ENCODE measurements around the gene METTL17.
A peak's percentile ranks its signal among the peaks of the same experiment; 100 is the strongest.
"Not testable (repeated sequence)": the region's sequence is repeated elsewhere in the genome, so short reads cannot be mapped to it uniquely, and the experiment has no call there.

Gene METTL17

GRCh38 chr14:21036751-21037150 is 47.0 kb downstream of the METTL17 start:
- no peak for TF ChIP-seq CTCF (IDR thresholded peaks at IDR 0.05; ENCODE audit: low read depth, low read length, missing control alignments)
- H3K27me3 ChIP-seq (replicated peaks), result peaks cover 2% of the 10 kb centered on the region
- H3K36me3 ChIP-seq (replicated peaks), result no peaks in the 10 kb centered on the region
- no peak overlapping the region for H3K27ac ChIP-seq
- no peak overlapping the region for H3K4me3 ChIP-seq (ENCODE audit: low read depth, low read length)
- in situ Hi-C loops (cut with HindIII; ENCODE audit: low pct_ligation_motif_present, low sequenced_read_pairs), result no loop called here
- no peak for DNase-seq

DNA sequence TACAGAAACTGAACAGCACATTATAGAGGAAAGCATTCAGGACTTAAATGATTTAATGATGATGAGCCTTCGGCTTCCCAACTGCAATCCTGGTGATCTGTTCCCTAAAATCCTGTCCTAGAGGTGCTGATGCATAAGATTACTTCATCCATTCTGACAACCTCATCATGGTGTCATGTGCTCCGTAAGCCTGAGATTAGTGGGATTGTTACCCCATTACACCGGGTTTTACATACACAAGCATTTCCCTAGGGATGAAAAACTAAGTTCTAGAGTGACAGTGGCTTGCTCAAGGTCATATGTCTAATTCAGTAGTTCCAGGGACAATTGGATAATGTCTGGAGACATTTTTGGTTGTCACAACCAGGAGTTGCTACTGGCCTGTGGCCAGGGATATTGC is 47.4 kb downstream of the METTL17 start:
- Histone ChIP-seq H3K36me3 (replicated peaks) (no peaks in the 10 kb centered on the region), H3K27me3 (replicated peaks) (peaks cover 2% of the 10 kb centered on the region), H3K4me3 (ENCODE audit: low read depth, low read length) (no peak overlapping the region), H3K27ac (no peak overlapping the region)
- DNase-seq, result no peak
- in situ Hi-C loops (cut with HindIII; ENCODE audit: low pct_ligation_motif_present, low sequenced_read_pairs), result no loop called here
- no peak for TF ChIP-seq CTCF (IDR thresholded peaks at IDR 0.05; ENCODE audit: low read depth, low read length, missing control alignments)

GRCh38 chr14:21038441-21039422 is 49.0 kb downstream of the METTL17 start:
- Histone ChIP-seq H3K36me3 (replicated peaks) (no peaks in the 10 kb centered on the region), H3K27ac (no peak overlapping the region), H3K4me3 (ENCODE audit: low read depth, low read length) (no peak overlapping the region), H3K27me3 (replicated peaks) (no peaks in the 10 kb centered on the region)
- no peak for TF ChIP-seq CTCF (IDR thresholded peaks at IDR 0.05; ENCODE audit: low read depth, low read length, missing control alignments)
- no peak for DNase-seq
- in situ Hi-C loops (cut with HindIII; ENCODE audit: low pct_ligation_motif_present, low sequenced_read_pairs), result no loop called here

DNA sequence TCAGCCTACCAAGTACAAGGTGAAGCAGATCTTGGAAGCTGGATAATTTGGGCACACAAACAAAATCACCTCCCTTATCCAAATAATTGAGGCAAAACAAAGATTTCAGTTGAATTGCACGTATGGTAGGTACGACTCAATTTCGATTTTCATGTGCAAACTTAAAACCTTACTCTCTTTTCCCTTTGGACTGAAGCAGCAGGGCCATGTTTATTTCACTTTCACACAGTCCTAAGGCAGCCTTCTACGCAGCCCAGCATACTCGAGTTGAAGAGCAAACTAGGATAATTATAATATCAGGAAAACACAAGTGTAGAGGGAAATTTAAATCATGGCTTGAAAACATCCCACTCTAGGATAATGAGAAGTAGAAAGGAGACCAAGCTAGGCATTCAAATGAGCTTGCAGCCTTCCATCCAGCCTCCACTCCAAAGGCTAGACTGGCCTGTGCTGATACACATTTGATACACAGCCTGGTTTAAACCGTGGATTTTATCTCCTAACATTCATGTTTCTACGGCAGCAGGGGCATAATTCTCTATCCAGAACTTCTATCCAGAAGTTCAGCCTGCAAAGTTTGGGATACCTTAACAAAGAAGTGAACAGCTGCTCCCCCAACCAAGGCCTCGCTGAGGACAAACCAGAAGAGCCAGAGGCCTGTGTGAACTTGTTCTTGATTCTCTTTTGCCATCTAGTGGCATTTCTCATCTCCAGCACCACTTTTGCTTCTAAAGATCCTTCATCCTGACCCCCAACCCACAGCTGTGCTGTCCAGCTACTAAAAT is 50.0 kb downstream of the METTL17 start:
- no peaks in the 10 kb centered on the region for H3K36me3 ChIP-seq (replicated peaks)
- DNase-seq, result peak; percentile 53
- in situ Hi-C loops (cut with HindIII; ENCODE audit: low pct_ligation_motif_present, low sequenced_read_pairs), result no loop called here
- H3K27me3 ChIP-seq (replicated peaks), result no peaks in the 10 kb centered on the region
- H3K4me3 ChIP-seq (ENCODE audit: low read depth, low read length), result no peak overlapping the region
- peak; percentile 79 for TF ChIP-seq CTCF (IDR thresholded peaks at IDR 0.05; ENCODE audit: low read depth, low read length, missing control alignments)
- no peak overlapping the region for H3K27ac ChIP-seq

DNA sequence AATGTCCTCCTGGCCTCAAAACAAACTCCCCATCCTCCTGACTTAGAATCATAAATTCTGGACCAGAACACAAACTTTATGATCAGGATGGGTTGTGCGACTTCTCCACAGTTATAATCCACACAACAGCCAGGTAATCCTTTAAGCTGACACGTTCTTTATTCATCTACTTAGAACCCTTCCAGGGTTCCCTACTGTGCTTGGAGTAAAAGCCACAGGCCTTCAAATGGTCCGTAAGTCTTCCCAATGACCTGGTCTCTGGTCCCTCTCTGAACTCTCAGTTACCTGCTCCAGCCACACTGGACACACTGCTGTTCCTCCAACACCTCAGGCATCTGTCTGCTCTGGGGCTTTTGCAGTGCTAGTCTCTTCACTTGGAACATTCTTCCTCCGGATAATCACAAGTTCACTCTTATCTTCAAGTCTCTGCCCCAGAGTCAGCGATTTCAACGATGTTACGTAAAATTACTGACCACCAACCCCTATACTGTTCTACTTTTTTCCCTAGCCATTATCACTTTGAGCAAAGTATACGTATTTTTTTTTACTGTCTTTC is 50.7 kb downstream of the METTL17 start:
- Histone ChIP-seq H3K27ac (no peak overlapping the region), H3K4me3 (ENCODE audit: low read depth, low read length) (no peak overlapping the region), H3K36me3 (replicated peaks) (no peaks in the 10 kb centered on the region), H3K27me3 (replicated peaks) (no peaks in the 10 kb centered on the region)
- no peak for DNase-seq
- in situ Hi-C loops (cut with HindIII; ENCODE audit: low pct_ligation_motif_present, low sequenced_read_pairs), result no loop called here
- no peak for TF ChIP-seq CTCF (IDR thresholded peaks at IDR 0.05; ENCODE audit: low read depth, low read length, missing control alignments)

DNA sequence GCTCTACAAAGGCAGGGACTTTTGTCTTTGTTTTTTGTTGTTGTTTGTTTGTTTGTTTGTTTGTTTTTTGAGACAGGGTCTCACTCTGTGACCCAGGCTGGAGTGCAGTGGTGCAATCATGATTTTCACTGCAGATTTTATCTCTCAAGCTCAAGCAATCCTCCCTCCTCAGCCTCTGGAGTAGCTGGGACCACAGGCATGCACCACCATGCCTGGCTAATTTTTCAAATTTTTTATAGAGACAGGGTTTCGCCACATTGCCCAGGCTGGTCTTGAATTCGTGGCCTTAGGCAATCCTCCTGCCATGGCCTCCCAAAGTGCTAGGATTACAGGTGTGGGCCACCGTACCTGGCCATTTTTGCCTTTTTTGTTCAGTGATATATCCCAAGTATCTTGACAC is 51.2 kb downstream of the METTL17 start:
- H3K4me3 ChIP-seq (ENCODE audit: low read depth, low read length); H3K27ac ChIP-seq; in situ Hi-C loops (cut with HindIII; ENCODE audit: low pct_ligation_motif_present, low sequenced_read_pairs); DNase-seq; H3K27me3 ChIP-seq (replicated peaks); H3K36me3 ChIP-seq (replicated peaks): not testable (repeated sequence)

Data from brain microvascular endothelial cell (primary cell).